GM19324 (cell line): ENCODE data around the gene NEFH.

Experiments used
- ATAC-seq: cut with Tn5 transposase; IDR thresholded peaks from one replicate; pipeline ENCODE4 v1.9.1; 2021; ENCODE audit warnings: mild to moderate bottlenecking, moderate library complexity; ENCODE audit not compliant: unreplicated experiment, low FRiP score

Gene NEFH

DNA sequence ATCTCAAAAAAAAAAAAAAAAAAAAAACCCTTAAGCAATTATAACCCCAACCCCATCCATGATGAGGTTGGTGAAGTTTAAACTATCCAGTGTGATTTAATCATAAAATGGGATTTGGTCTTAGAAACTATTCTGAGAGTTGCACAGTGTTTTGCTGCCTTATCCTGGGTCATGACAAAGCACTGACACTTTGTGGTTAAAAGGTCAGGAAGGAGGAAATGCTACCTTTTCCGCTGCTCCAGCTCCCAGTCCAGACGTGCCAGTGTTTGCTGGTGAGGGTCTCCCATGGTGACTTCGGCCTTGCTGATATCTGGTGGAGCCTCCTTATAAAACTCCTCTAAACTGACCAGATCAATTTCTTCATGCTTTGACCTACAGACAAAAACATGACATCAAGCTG lies 59.1 kb downstream of the NEFH start:
- ATAC-seq: no peak
